ENCODE data around the gene TMEM140.
"Not testable (repeated sequence)": the region's sequence is repeated elsewhere in the genome, so short reads cannot be mapped to it uniquely, and the experiment has no call there.

Gene TMEM140

GRCh38 chr7:135158141-135158655 is 10.3 kb downstream of the TMEM140 start:
- no peak for DNase-seq

GRCh38 chr7:135158874-135159273 is 11.0 kb downstream of the TMEM140 start:
- no peak for DNase-seq

- DNase-seq, result no peak
Measured at GRCh38 chr7:135159359-135160085, 11.7 kb downstream of the TMEM140 start.

GRCh38 chr7:135160098-135160857 is 12.4 kb downstream of the TMEM140 start:
- no peak for DNase-seq

GRCh38 chr7:135160858-135161653 is 13.2 kb downstream of the TMEM140 start:
- DNase-seq, result no peak

GRCh38 chr7:135161669-135162068 is 13.8 kb downstream of the TMEM140 start:
- no peak for DNase-seq

GRCh38 chr7:135162382-135163001 is 14.6 kb downstream of the TMEM140 start:
- DNase-seq, result no peak

- peak in 1 of 51 donors; percentile 38 for DNase-seq
Measured at GRCh38 chr7:135164357-135165061, 16.6 kb downstream of the TMEM140 start.

- no peak for DNase-seq
Measured at GRCh38 chr7:135165862-135166261, 18.0 kb downstream of the TMEM140 start.

GRCh38 chr7:135166338-135166990 is 18.6 kb downstream of the TMEM140 start:
- DNase-seq, result no peak

- DNase-seq, result no peak
Measured at GRCh38 chr7:135167365-135167917, 19.6 kb downstream of the TMEM140 start.

- DNase-seq, result no peak
Measured at GRCh38 chr7:135168001-135168400, 20.1 kb downstream of the TMEM140 start.

GRCh38 chr7:135168489-135169140 is 20.7 kb downstream of the TMEM140 start:
- no peak for DNase-seq

GRCh38 chr7:135169141-135169963 is 21.5 kb downstream of the TMEM140 start:
- no peak for DNase-seq

GRCh38 chr7:135169964-135170273 is 22.0 kb downstream of the TMEM140 start:
- DNase-seq, result no peak

GRCh38 chr7:135170274-135170997 is 22.6 kb downstream of the TMEM140 start, which contains the start of gene CYREN:
Gene CYREN (minus strand): TSS chr7:135170707. CDS start chr7:135168922, 1,785 bp downstream.
- DNase-seq, result peak; percentile 54 to 96 (median 88)

- not testable (repeated sequence) for DNase-seq
Measured at GRCh38 chr7:135170998-135171481, 23.2 kb downstream of the TMEM140 start.
